Panc1 (cell line): Measurements from ENCODE around the gene PLEKHG7. TPM values are rescaled to one million over a fixed set of nuclear protein-coding genes. Genes with fewer than 3 reads are reported as not detected.

ENCODE experiments used
- ATAC-seq: fragments of 200-7000 bp; cut with Tn5 transposase; 2 replicates; pipeline ENCODE4 v1.9.1; 2020; ENCODE audit warnings: mild to moderate bottlenecking, moderate library complexity
- BruUV-seq: library from RNA; stranded (reverse); fragments of 400-500 nt; replicated peaks from 2 replicates; lab custom pipeline; 2021; lab: Mats Ljungman, UMichigan
- CTCF ChIA-PET: fragments of 300-600 bp; sonication (Branson Sonifier 250); formaldehyde crosslinking; loops from one replicate; lab custom pipeline; 2022; ENCODE audit warnings: antibody characterized with exemption; lab: Charles Lee
- POLR2A ChIA-PET: fragments of 300-600 bp; sonication (Branson Sonifier 250); formaldehyde crosslinking; loops from one replicate; lab custom pipeline; 2022; ENCODE audit warnings: antibody characterized with exemption; lab: Charles Lee
- DNase-seq: peaks from one replicate; pipeline ENCODE4 v3.0.0-alpha.2; 2010; ENCODE audit warnings: low read depth, low spot score
- H3K27ac ChIP-seq: 2 replicates; pipeline ENCODE4 v1.5.1; 2011; ENCODE audit warnings: mild to moderate bottlenecking, low read length, inconsistent platforms
- H3K27me3 ChIP-seq: fragments of 200-500 bp; sonication (Bioruptor generic); 2 replicates; pipeline ENCODE4 v1.6.0; 2014; ENCODE audit warnings: low read length, inconsistent platforms; ENCODE audit not compliant: control insufficient read depth, insufficient read depth
- H3K36me3 ChIP-seq: fragments of 200-500 bp; sonication (Bioruptor generic); 2 replicates; pipeline ENCODE4 v1.5.1; 2014; ENCODE audit warnings: inconsistent platforms, mild to moderate bottlenecking, low read length, moderate library complexity; ENCODE audit not compliant: control insufficient read depth, insufficient read depth
- H3K4me1 ChIP-seq: 2 replicates; pipeline ENCODE4 v1.5.1; 2011; ENCODE audit warnings: inconsistent platforms, mild to moderate bottlenecking, low read length, moderate library complexity; ENCODE audit not compliant: control insufficient read depth, insufficient read depth
- H3K4me3 ChIP-seq, 2 experiments: 2 replicates each; pipeline ENCODE4 v1.5.1; 2011 to 2012; ENCODE audit warnings: low read depth in 2 of 2, low read length in 2 of 2, mild to moderate bottlenecking in 2 of 2, inconsistent platforms in 1 of 2, moderate library complexity in 1 of 2
- H3K9me3 ChIP-seq: fragments of 200-500 bp; sonication (Bioruptor generic); 2 replicates; pipeline ENCODE4 v1.5.1; 2014; ENCODE audit warnings: low read depth, mild to moderate bottlenecking, inconsistent platforms, low read length, moderate library complexity; ENCODE audit not compliant: control insufficient read depth, insufficient read depth
- CTCF ChIP-seq: fragments of 450-650 bp; IDR thresholded peaks from 2 replicates; pipeline ENCODE4 v1.5.1; 2017; ENCODE audit warnings: mild to moderate bottlenecking
- POLR2AphosphoS5 ChIP-seq: IDR thresholded peaks from 2 replicates; pipeline ENCODE4 v1.6.1; 2012; ENCODE audit warnings: mild to moderate bottlenecking, low read depth, low read length, moderate library complexity
- REST ChIP-seq, 2 experiments: IDR thresholded peaks; 2 replicates each; pipeline ENCODE4 v1.6.1; 2011 to 2012; ENCODE audit warnings: low read depth in 2 of 2, control low read depth in 1 of 2, low read length in 1 of 2, mild to moderate bottlenecking in 1 of 2, moderate library complexity in 1 of 2; ENCODE audit not compliant: insufficient read depth in 1 of 2
- SIN3A ChIP-seq: IDR thresholded peaks from 2 replicates; pipeline ENCODE4 v1.6.1; 2012; ENCODE audit warnings: low read depth, mild to moderate bottlenecking, low read length, moderate library complexity, borderline replicate concordance; ENCODE audit not compliant: insufficient read depth
- TCF7L2 ChIP-seq: IDR thresholded peaks from 2 replicates; pipeline ENCODE4 v1.6.1; 2011; ENCODE audit warnings: mild to moderate bottlenecking, low read depth, low read length, inconsistent platforms
- in situ Hi-C: cut with HindIII; loops from 2 replicates; pipeline ENCODE4 v1.10.0; 2016; ENCODE audit warnings: low sequenced_read_pairs, low pct_unique_long_range_greater_than_20kb
- intact Hi-C: fragments of 100-400 bp; cut with micrococcal nuclease; formaldehyde crosslinking; loops from one replicate; pipeline ENCODE4 v1.10.0; 2022; ENCODE audit not compliant: unreplicated experiment
- total RNA-seq: library from RNA; stranded (reverse); gene quantifications from one replicate; pipeline ENCODE4 v1.2.1, GENCODE V29; 2021; ENCODE audit not compliant: unreplicated experiment

Gene PLEKHG7
- total RNA-seq, 1 experiment from 2014 or later, result not detected

GRCh38 chr12:92794814-92795213, 92.0 kb downstream of the PLEKHG7 start:
- Histone ChIP-seq H3K4me1 (no peaks in the 10 kb centered on the region), H3K27me3 (no peaks in the 10 kb centered on the region), H3K9me3 (no peaks in the 10 kb centered on the region), H3K4me3 (no peak overlapping the region), H3K27ac (no peak overlapping the region), H3K36me3 (no peaks in the 10 kb centered on the region)
- ChIA-PET CTCF (no interaction called here), POLR2A (no interaction called here)
- TF ChIP-seq CTCF (no peak), SIN3A (no peak), TCF7L2 (no peak), REST (IDR thresholded peaks at IDR 0.05; ENCODE audit: insufficient read depth in 1 of 2, low read depth in 2 of 2, low read length in 1 of 2) (no peak), POLR2AphosphoS5 (no peak)
- intact Hi-C loops (no loop called here), in situ Hi-C loops (no loop called here)
- no peak for ATAC-seq
- no TSS peak for BruUV-seq
- no peak for DNase-seq

GRCh38 chr12:92796650-92797049, 93.9 kb downstream of the PLEKHG7 start:
- intact Hi-C loops (no loop called here), in situ Hi-C loops (no loop called here)
- Histone ChIP-seq H3K9me3 (no peaks in the 10 kb centered on the region), H3K27ac (no peak overlapping the region), H3K4me1 (no peaks in the 10 kb centered on the region), H3K4me3 (no peak overlapping the region), H3K36me3 (no peaks in the 10 kb centered on the region; the same call in 1 of the 2 replicates), H3K27me3 (no peaks in the 10 kb centered on the region)
- ATAC-seq (no peak), DNase-seq (no peak)
- POLR2A ChIA-PET, result no interaction called here
- BruUV-seq, result no TSS peak
- TF ChIP-seq POLR2AphosphoS5, result no peak
- TF ChIP-seq SIN3A, result no peak
- TF ChIP-seq CTCF, result no peak
- no peak for TF ChIP-seq REST (IDR thresholded peaks at IDR 0.05; ENCODE audit: insufficient read depth in 1 of 2, low read depth in 2 of 2, low read length in 1 of 2)
- TF ChIP-seq TCF7L2, result no peak
- CTCF ChIA-PET, result no interaction called here
